ENCODE measurements around the gene MAD2L1BP.

Gene MAD2L1BP

GRCh38 chr6:43680308-43681200, 44.9 kb downstream of the MAD2L1BP start:
- in situ Hi-C loops (cut with HindIII; ENCODE audit: low sequenced_read_pairs): no loop called here

- in situ Hi-C loops (cut with HindIII; ENCODE audit: low sequenced_read_pairs): no loop called here
Measured at GRCh38 chr6:43681303-43681702, 45.7 kb downstream of the MAD2L1BP start.

GRCh38 chr6:43682724-43683429, 47.2 kb downstream of the MAD2L1BP start:
- in situ Hi-C loops (cut with HindIII; ENCODE audit: low sequenced_read_pairs): no loop called here

DNA sequence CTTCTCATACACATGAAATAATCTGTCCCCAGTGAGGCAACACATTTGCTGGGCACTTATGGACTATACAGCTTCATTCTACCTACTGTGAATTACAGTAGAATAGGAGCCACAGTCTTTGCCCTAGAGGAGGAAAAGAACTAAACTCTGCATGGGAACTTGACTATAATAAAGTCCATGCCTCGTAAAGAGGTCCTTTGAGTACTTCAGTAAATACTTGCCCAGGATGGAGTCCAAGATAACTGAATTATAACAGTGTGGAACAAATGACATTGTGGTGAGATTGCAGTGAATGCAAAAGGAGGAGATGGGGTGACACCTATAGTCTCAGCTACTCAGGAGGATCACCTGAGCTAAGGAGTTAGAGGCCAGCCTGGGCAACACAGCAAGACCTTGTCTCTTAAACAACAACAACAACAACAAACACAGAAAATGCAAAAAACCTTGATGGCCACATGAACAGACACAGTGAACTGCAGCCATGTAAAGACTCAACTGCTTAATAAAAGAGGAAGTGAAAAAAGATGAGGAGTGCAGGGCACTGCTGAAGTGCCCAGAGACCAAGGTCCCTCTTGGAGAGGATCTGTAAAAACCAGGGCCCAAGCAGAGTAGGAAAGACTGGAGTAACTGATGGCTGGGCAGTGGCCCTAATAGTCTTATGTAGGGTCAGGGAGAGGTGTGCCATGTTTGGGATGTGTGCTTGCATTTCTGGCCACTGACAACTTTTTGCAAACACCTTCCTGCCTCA, 48.2 kb downstream of the MAD2L1BP start:
- in situ Hi-C loops (cut with HindIII; ENCODE audit: low sequenced_read_pairs): no loop called here

DNA sequence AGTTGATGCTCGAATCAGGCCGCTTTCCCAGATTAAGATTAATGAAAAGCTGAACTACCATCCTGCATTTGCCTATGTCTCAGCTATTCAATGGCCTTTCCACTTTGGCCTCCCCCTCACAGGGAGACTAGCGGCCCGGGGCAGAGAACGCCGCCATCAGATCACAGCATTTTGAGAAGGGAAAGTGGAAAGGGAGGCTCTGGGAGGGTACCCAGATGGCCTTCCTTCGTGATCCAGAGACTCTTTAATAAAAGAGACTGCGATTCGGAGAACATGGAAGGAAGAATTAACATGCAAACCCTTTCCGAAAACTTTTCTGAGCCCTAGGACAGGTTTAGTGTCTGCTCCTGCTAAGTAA, 51.4 kb downstream of the MAD2L1BP start:
- in situ Hi-C loops (cut with HindIII; ENCODE audit: low sequenced_read_pairs): no loop called here

GRCh38 chr6:43687437-43688347, 52.1 kb downstream of the MAD2L1BP start, which contains the start of gene MRPS18A:
TSS of gene MRPS18A (minus strand) at chr6:43687791. CDS start at chr6:43687779, 12 bp downstream.
- in situ Hi-C loops (cut with HindIII; ENCODE audit: low sequenced_read_pairs): no loop called here

- in situ Hi-C loops (cut with HindIII; ENCODE audit: low sequenced_read_pairs): no loop called here
Measured at GRCh38 chr6:43689421-43689820, 53.8 kb downstream of the MAD2L1BP start.

All from DLD1 (cell line).